ENCODE measurements around the gene GSPT1.

- TF ChIP-seq CTCF (IDR thresholded peaks at IDR 0.05) (no peak), POLR2AphosphoS5 (IDR thresholded peaks at IDR 0.05) (no peak), POLR2A (IDR thresholded peaks at IDR 0.05) (no peak), EP300 (IDR thresholded peaks at IDR 0.05; ENCODE audit: low read depth) (no peak)
Observed at GRCh38 chr16:11963706-11964105, 48.0 kb upstream of the GSPT1 start.

Data from transverse colon (tissue), 4 donors.